SK-N-SH (cell line): Measurements from ENCODE around the gene AP1S3. TPM values are rescaled to one million over a fixed set of nuclear protein-coding genes. Genes with fewer than 3 reads are reported as not detected.
"Not testable (repeated sequence)": the region's sequence is repeated elsewhere in the genome, so short reads cannot be mapped to it uniquely, and the experiment has no call there.

Experiments
- CTCF ChIA-PET: fragments of 300-600, 350-600 bp; formaldehyde crosslinking; extraction: SDS; loops from one replicate; lab custom pipeline; 2021; lab: Yijun Ruan, JAX
- POLR2A ChIA-PET: fragments of 350-600 bp; sonication (Branson Sonifier 250); formaldehyde crosslinking; extraction: SDS; loops from one replicate; lab custom pipeline; 2020; ENCODE audit warnings: antibody characterized with exemption, inconsistent platforms; lab: Yijun Ruan, JAX
- DNase-seq: peaks from one replicate; pipeline ENCODE4 v3.0.0; 2012
- H2AFZ ChIP-seq: fragments of 200-600 bp; sonication (generic); 2 replicates; pipeline ENCODE4 v1.8.1; 2016; ENCODE audit warnings: antibody characterized with exemption, mild to moderate bottlenecking, low read depth
- H3F3A ChIP-seq: fragments of 200-600 bp; sonication (generic); replicated peaks from 2 replicates; pipeline ENCODE3; 2016; ENCODE audit warnings: antibody characterized with exemption, mild to moderate bottlenecking; ENCODE audit not compliant: insufficient read depth
- H3K27ac ChIP-seq, 2 experiments: fragments of 200-500 bp in 1 of 2; fragments of 200-600 bp in 1 of 2; sonication (Bioruptor generic) in 1 of 2; sonication (generic), shearing (Covaris generic) in 1 of 2; 2 replicates each; pipeline versions ENCODE4 v1.5.1 to v1.6.1; 2014 to 2016; ENCODE audit warnings: low read depth in 2 of 2, inconsistent platforms in 1 of 2, low read length in 1 of 2, mild to moderate bottlenecking in 1 of 2, mixed read lengths in 1 of 2
- H3K27me3 ChIP-seq: fragments of 200-600 bp; sonication (generic), shearing (Covaris generic); 2 replicates; pipeline ENCODE4 v1.6.1; 2016; ENCODE audit warnings: mixed run types; ENCODE audit not compliant: insufficient read depth
- H3K36me3 ChIP-seq, 2 experiments: fragments of 200-500 bp in 1 of 2; fragments of 200-600 bp in 1 of 2; sonication (Bioruptor generic) in 1 of 2; sonication (generic) in 1 of 2; replicated peaks in 1 of 2; 2 replicates each; pipeline versions ENCODE3 to v1.5.1; 2014 to 2016; ENCODE audit warnings: low read length in 1 of 2, mild to moderate bottlenecking in 1 of 2; ENCODE audit not compliant: insufficient read depth in 2 of 2, control insufficient read depth in 1 of 2
- H3K4me1 ChIP-seq, 2 experiments: fragments of 200-500 bp in 1 of 2; fragments of 200-600 bp in 1 of 2; sonication (Bioruptor generic) in 1 of 2; sonication (generic), shearing (Covaris generic) in 1 of 2; 2 replicates each; pipeline versions ENCODE4 v1.5.1 to v1.6.1; 2014 to 2016; ENCODE audit warnings: low read depth in 1 of 2, low read length in 1 of 2, mixed run types in 1 of 2; ENCODE audit not compliant: insufficient read depth in 2 of 2, control insufficient read depth in 1 of 2
- H3K4me2 ChIP-seq: fragments of 200-600 bp; sonication (generic), shearing (Covaris generic); 2 replicates; pipeline ENCODE4 v1.6.1; 2017; ENCODE audit warnings: mixed run types
- H3K4me3 ChIP-seq, 2 experiments: fragments of 200-500 bp in 1 of 2; fragments of 200-600 bp in 1 of 2; sonication (Bioruptor generic) in 1 of 2; sonication (generic), shearing (Covaris generic) in 1 of 2; 2 replicates each; pipeline versions ENCODE4 v1.5.1 to v1.8.1; 2014 to 2016; ENCODE audit warnings: low read depth in 2 of 2, inconsistent platforms in 1 of 2, low read length in 1 of 2, mild to moderate bottlenecking in 1 of 2, mixed read lengths in 1 of 2, moderate library complexity in 1 of 2
- H3K79me2 ChIP-seq: fragments of 200-600 bp; sonication (generic); 2 replicates; pipeline ENCODE4 v1.8.1; 2017; ENCODE audit warnings: mild to moderate bottlenecking; ENCODE audit not compliant: insufficient read depth
- H3K9ac ChIP-seq: fragments of 200-600 bp; sonication (generic); 2 replicates; pipeline ENCODE4 v1.6.1; 2017; ENCODE audit warnings: mixed run types
- H3K9me2 ChIP-seq: fragments of 200-600 bp; sonication (generic); 2 replicates; pipeline ENCODE4 v1.6.1; 2017; ENCODE audit warnings: mixed run types
- H3K9me3 ChIP-seq: fragments of 200-600 bp; sonication (generic); 2 replicates; pipeline ENCODE4 v1.6.1; 2017; ENCODE audit warnings: mixed run types, mild to moderate bottlenecking, moderate library complexity
- H4K20me1 ChIP-seq: fragments of 200-600 bp; sonication (generic); 2 replicates; pipeline ENCODE4 v1.6.1; 2017; ENCODE audit warnings: mild to moderate bottlenecking, mixed run types; ENCODE audit not compliant: insufficient read depth
- FOXJ3 ChIP-seq: sonication (generic); formaldehyde crosslinking; IDR thresholded peaks from 2 replicates; pipeline ENCODE4 v1.5.1; 2020; ENCODE audit warnings: mild to moderate bottlenecking, missing genetic modification reagents
- GABPA ChIP-seq: IDR thresholded peaks from 2 replicates; pipeline ENCODE4 v1.4.0; 2012; ENCODE audit warnings: low read depth, mild to moderate bottlenecking
- MEF2A ChIP-seq: IDR thresholded peaks from 2 replicates; pipeline ENCODE4 v1.4.0; 2012; ENCODE audit warnings: low read depth, borderline replicate concordance
- MXI1 ChIP-seq: IDR thresholded peaks from 2 replicates; pipeline ENCODE4 v1.6.1; 2012; ENCODE audit warnings: mild to moderate bottlenecking, low read depth, low read length, improper control_type of control experiment
- NFIC ChIP-seq: IDR thresholded peaks from 2 replicates; pipeline ENCODE4 v1.4.0; 2012; ENCODE audit warnings: borderline replicate concordance
- NRF1 ChIP-seq: IDR thresholded peaks from 2 replicates; pipeline ENCODE4 v1.6.1; 2012; ENCODE audit warnings: low read depth, mild to moderate bottlenecking, low read length
- POLR2AphosphoS5 ChIP-seq: IDR thresholded peaks from 2 replicates; pipeline ENCODE4 v1.6.1; 2012; ENCODE audit warnings: low read depth, low read length
- RCOR1 ChIP-seq: fragments of 150-350 bp; IDR thresholded peaks from 2 replicates; pipeline ENCODE4 v1.6.1; 2017; ENCODE audit warnings: antibody characterized with exemption, low read length
- SMC3 ChIP-seq: IDR thresholded peaks from 2 replicates; pipeline ENCODE4 v1.6.1; 2012; ENCODE audit warnings: low read depth, low read length, improper control_type of control experiment
- WGBS: methylation state at CpG from one replicate; pipeline ENCODE4 v1.1.6; 2017; ENCODE audit warnings: low lambda C conversion rate; 5-methylcytosine and 5-hydroxymethylcytosine counted together
- polyA plus RNA-seq, 3 experiments: library from polyadenylated mRNA; depleted of rRNA; stranded (reverse); fragments of >200 nt; gene quantifications; 2 replicates each; pipeline ENCODE4 v1.2.3, GENCODE V29; 2012
- TF ChIP-seq, protein P1 (sequence below): fragments of 150-350 bp; IDR thresholded peaks from 2 replicates; pipeline ENCODE4 v1.6.1; 2016; ENCODE audit warnings: mild to moderate bottlenecking, low read depth, low read length
- TF ChIP-seq, protein P2 (sequence below): IDR thresholded peaks from 2 replicates; pipeline ENCODE4 v1.4.0; 2012; ENCODE audit warnings: low read depth
- TF ChIP-seq, protein P3 (sequence below): IDR thresholded peaks from 2 replicates; pipeline ENCODE4 v1.6.1; 2012; ENCODE audit warnings: mild to moderate bottlenecking, low read depth, low read length, moderate library complexity
- TF ChIP-seq, protein P4 (sequence below): IDR thresholded peaks from 2 replicates; pipeline ENCODE4 v1.4.0; 2012; ENCODE audit warnings: low read depth, borderline replicate concordance

The AP1S3 gene
- polyA plus RNA-seq, 1 of the 3 experiments (the other 2 are of a cell fraction) = 4.8 TPM

DNA sequence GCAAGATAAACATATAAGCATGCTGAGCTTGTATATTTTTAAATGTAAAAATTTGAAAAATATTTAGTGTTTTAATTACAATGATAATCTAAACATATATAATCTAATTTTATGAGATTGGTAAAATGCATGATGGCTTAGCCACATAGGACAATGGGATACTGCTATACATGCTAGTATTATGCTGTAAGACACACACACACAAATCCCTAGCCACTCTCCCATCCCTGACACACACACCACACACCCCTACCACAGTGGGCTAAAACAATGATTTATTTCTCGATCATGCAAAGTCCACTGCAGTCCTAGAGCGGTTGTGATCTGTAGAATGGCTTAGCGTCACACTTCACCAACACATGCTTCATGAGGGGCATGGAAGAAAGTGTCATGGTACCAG, 36.3 kb upstream of the AP1S3 start:
- no peak overlapping the region for H2AFZ ChIP-seq
- no peaks in the 10 kb centered on the region for H3K79me2 ChIP-seq
- H3K9ac ChIP-seq = no peak overlapping the region
- H3F3A ChIP-seq = no peaks in the 10 kb centered on the region
- no peak overlapping the region for H3K4me2 ChIP-seq
- no peak for TF ChIP-seq FOXJ3 (CRISPR knock-in tag)
- TF ChIP-seq NRF1 = no peak
- TF ChIP-seq, protein P1, sequence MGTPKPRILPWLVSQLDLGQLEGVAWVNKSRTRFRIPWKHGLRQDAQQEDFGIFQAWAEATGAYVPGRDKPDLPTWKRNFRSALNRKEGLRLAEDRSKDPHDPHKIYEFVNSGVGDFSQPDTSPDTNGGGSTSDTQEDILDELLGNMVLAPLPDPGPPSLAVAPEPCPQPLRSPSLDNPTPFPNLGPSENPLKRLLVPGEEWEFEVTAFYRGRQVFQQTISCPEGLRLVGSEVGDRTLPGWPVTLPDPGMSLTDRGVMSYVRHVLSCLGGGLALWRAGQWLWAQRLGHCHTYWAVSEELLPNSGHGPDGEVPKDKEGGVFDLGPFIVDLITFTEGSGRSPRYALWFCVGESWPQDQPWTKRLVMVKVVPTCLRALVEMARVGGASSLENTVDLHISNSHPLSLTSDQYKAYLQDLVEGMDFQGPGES = no peak
- TF ChIP-seq GABPA = no peak
- TF ChIP-seq MEF2A = no peak
- TF ChIP-seq POLR2AphosphoS5 = no peak
- TF ChIP-seq, protein P2, sequence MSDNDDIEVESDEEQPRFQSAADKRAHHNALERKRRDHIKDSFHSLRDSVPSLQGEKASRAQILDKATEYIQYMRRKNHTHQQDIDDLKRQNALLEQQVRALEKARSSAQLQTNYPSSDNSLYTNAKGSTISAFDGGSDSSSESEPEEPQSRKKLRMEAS = no peak
- no peak for TF ChIP-seq NFIC
- TF ChIP-seq, protein P3, sequence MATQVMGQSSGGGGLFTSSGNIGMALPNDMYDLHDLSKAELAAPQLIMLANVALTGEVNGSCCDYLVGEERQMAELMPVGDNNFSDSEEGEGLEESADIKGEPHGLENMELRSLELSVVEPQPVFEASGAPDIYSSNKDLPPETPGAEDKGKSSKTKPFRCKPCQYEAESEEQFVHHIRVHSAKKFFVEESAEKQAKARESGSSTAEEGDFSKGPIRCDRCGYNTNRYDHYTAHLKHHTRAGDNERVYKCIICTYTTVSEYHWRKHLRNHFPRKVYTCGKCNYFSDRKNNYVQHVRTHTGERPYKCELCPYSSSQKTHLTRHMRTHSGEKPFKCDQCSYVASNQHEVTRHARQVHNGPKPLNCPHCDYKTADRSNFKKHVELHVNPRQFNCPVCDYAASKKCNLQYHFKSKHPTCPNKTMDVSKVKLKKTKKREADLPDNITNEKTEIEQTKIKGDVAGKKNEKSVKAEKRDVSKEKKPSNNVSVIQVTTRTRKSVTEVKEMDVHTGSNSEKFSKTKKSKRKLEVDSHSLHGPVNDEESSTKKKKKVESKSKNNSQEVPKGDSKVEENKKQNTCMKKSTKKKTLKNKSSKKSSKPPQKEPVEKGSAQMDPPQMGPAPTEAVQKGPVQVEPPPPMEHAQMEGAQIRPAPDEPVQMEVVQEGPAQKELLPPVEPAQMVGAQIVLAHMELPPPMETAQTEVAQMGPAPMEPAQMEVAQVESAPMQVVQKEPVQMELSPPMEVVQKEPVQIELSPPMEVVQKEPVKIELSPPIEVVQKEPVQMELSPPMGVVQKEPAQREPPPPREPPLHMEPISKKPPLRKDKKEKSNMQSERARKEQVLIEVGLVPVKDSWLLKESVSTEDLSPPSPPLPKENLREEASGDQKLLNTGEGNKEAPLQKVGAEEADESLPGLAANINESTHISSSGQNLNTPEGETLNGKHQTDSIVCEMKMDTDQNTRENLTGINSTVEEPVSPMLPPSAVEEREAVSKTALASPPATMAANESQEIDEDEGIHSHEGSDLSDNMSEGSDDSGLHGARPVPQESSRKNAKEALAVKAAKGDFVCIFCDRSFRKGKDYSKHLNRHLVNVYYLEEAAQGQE = no peak
- TF ChIP-seq, protein P4, sequence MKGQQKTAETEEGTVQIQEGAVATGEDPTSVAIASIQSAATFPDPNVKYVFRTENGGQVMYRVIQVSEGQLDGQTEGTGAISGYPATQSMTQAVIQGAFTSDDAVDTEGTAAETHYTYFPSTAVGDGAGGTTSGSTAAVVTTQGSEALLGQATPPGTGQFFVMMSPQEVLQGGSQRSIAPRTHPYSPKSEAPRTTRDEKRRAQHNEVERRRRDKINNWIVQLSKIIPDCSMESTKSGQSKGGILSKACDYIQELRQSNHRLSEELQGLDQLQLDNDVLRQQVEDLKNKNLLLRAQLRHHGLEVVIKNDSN = no peak
- TF ChIP-seq RCOR1 = no peak
- TF ChIP-seq MXI1 = no peak
- no peak for TF ChIP-seq SMC3
- H3K9me3 ChIP-seq = no peaks in the 10 kb centered on the region; the same call in 1 of the 2 replicates
- H3K4me3 ChIP-seq = no peak overlapping the region
- POLR2A ChIA-PET = no interaction called here
- H3K4me1 ChIP-seq = peaks cover 0 to 9% of the 10 kb centered on the region in 2 experiments; a peak in 1 of 4 replicates
- H3K36me3 ChIP-seq = peaks cover 36 to 43% of the 10 kb centered on the region in 2 experiments
- no peak overlapping the region for H3K27ac ChIP-seq
- no peaks in the 10 kb centered on the region for H4K20me1 ChIP-seq
- CTCF ChIA-PET = no interaction called here
- 100% methylated on average over 3 of the region's 3 CpGs for WGBS
- no peaks in the 10 kb centered on the region for H3K27me3 ChIP-seq
- DNase-seq = no peak
- H3K9me2 ChIP-seq = no peaks in the 10 kb centered on the region

DNA sequence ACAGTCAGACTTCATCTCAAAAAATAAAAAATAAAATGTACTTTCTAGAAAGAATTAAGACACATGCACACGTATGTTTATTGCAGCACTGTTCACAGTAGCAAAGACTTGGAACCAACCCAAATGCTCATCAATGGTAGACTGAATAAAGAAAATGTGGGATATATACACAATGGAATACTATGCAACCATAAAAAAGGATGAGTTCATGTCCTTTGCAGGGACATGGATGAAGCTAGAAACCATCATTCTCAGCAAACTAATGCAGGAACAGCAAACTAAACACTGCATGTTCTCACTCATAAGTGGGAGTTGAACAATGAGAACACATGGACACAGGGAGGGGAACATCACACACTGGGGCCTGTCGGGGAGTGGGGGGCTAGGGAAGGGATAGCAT, 35.4 kb upstream of the AP1S3 start:
- H4K20me1 ChIP-seq, H3K9me3 ChIP-seq, H3K4me1 ChIP-seq, H3F3A ChIP-seq, H3K9ac ChIP-seq, H3K4me2 ChIP-seq, POLR2A ChIA-PET, H3K79me2 ChIP-seq, H3K4me3 ChIP-seq, CTCF ChIA-PET, H2AFZ ChIP-seq, H3K27ac ChIP-seq, H3K9me2 ChIP-seq, DNase-seq, H3K27me3 ChIP-seq: not testable (repeated sequence)
- H3K36me3 ChIP-seq = peaks cover 27 to 41% of the 10 kb centered on the region in 2 experiments
- WGBS = 100% methylated on average over 2 of the region's 2 CpGs

DNA sequence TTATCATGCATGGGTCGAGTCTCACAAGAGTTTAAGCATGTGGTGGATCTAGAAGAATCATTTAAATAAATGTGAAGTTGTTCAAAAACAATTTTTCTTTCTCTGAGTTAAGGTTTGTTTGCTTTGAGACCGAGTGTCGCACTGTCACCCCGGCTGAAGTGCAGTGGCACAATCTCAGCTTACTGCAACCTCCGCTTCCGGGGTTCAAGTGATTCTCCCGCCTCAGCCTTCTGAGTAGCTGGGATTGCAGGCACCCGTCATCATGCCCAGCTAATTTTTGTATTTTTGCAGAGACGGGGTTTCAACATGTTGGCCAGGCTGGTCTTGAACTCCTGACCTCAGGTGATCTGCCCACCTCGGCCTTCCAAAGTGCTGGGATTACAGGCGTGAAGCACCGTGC, 34.3 kb upstream of the AP1S3 start:
- H4K20me1 ChIP-seq, H3K79me2 ChIP-seq, POLR2A ChIA-PET, H3K9ac ChIP-seq, H3K27ac ChIP-seq, H3K9me2 ChIP-seq, H3K4me1 ChIP-seq, H3K4me3 ChIP-seq, H3K4me2 ChIP-seq, H3F3A ChIP-seq, H3K9me3 ChIP-seq, H3K27me3 ChIP-seq, CTCF ChIA-PET, H2AFZ ChIP-seq, DNase-seq: not testable (repeated sequence)
- peaks cover 17 to 30% of the 10 kb centered on the region in 2 experiments for H3K36me3 ChIP-seq
- WGBS = over 99% methylated on average over 12 of the region's 12 CpGs
